GM19035 (cell line): ENCODE results near the gene RFTN1.

Experiments used
- ATAC-seq: cut with Tn5 transposase; IDR thresholded peaks from one replicate; pipeline ENCODE4 v1.9.1; 2021; ENCODE audit not compliant: unreplicated experiment

RFTN1 gene, protein sequence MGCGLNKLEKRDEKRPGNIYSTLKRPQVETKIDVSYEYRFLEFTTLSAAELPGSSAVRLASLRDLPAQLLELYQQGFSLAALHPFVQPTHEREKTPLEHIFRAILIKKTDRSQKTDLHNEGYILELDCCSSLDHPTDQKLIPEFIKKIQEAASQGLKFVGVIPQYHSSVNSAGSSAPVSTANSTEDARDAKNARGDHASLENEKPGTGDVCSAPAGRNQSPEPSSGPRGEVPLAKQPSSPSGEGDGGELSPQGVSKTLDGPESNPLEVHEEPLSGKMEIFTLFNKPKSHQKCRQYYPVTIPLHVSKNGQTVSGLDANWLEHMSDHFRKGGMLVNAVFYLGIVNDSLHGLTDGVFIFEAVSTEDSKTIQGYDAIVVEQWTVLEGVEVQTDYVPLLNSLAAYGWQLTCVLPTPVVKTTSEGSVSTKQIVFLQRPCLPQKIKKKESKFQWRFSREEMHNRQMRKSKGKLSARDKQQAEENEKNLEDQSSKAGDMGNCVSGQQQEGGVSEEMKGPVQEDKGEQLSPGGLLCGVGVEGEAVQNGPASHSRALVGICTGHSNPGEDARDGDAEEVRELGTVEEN

DNA sequence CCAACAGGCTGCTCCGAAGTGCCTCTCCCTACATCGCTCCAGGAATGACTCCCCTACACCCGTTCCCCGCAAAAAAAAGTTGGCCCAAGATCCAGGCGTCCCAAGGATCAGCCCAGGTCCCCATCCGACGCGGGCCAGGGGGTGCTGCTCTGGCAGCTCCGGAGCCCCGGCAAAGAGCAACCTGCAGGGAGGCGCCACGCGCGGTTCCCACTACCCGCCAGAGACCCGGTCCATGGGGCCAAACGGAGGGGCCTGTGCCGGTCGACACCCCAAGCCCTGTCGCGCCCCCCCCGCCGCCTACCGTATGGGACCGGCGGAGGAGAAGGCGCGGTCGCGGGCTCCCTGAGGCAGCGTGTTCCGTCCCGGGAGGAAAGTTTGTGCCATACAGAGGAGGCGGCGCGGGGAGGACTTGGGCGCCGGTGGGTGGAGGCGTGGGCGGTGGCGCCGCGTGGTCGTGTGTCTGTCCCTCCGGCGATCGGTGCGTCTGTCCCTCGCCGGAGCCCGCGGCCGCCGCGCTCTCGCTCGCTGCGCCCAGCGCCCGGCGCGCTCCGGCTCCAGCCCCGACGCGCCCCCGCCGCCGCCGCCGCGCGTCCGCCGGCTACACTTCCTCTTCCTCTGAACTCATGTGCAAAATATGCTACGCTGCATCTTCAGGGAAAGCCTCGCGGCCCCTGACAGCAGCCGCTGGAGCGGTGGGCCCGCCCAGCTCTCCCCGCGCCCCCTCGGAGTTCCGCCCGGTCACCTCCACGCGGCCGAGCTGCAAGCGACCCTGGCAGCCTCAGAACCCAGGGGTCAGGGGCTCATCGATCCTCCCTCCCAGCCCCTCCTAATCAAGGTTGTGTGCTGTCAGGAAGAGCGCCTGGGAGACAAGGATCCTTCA is at the start of gene RFTN1:
RFTN1 (minus strand) TSS at position 559 of the 880 bp plus-strand sequence. CDS start 19,830 bp downstream, outside the sequence.
- no peak for ATAC-seq

DNA sequence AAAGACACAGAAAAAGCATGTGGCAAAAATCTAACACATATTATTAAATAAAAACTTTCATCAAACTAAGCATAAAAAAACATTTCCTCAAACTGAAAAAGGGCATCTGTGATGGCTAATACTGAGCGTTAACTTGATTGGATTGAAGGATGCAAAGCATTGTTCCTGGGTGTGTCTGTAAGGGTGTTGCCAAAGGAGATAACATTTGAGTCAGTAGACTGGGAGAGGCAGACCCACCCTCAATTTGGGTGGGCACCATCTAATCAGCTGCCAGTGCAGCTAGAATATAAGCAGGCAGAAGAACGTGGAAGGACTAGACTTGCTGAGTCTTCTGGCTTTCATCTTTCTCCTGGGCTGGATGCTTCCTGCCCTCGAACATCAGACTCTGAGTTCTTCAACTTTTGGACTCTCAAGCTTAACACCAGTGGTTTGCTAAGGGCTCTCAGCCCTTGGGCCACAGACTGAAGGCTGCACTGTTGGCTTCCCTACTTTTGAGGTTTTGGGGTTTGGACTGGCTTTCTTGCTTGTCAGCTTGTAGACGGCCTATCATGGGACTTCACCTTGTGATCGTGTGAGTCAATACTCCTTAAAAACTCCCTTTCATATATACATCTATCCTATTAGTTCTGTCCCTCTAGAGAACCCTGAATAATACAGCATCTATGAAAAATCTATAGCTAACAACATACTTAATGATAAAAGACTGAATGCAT is 46.3 kb upstream of the RFTN1 start:
- no peak for ATAC-seq

DNA sequence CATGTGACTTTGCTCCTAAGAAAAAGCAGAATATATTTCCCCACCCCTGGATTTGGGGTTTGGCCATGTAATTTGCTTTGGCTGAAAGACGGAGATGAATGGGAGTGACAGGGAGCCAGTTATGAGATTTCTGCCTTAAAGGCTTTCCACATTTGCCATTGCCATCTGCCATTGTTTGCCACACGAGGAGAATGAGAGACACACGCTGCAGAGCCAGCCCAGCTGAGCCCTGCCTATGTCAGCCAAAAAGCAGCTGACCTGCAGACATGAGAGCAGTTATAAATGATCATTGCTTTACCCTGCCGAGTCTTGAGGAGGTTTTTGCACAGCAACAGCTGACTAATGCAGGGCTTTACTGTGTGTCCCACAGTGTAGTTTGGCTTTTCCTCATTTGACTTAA is 40.6 kb upstream of the RFTN1 start:
- no peak for ATAC-seq

DNA sequence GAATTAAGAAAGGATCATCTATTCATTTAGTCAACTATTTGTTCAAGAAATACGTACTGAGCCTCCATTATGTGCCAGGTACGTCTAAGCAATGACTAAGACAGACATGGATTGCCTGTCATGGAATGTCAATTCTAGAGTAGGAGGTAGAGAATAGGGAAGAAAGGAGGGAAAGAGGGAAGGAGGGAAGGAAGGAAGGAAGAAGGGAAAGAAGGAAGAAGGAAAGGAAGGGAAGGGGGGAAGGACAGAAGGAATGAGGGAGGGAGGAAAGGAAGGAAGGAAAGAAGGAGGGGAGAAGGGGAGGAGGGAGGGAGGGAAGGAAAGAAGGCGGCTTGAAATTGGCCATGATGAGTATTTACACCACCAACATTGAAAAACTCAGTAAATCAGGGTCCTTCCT is 39.3 kb upstream of the RFTN1 start:
- ATAC-seq: no peak

DNA sequence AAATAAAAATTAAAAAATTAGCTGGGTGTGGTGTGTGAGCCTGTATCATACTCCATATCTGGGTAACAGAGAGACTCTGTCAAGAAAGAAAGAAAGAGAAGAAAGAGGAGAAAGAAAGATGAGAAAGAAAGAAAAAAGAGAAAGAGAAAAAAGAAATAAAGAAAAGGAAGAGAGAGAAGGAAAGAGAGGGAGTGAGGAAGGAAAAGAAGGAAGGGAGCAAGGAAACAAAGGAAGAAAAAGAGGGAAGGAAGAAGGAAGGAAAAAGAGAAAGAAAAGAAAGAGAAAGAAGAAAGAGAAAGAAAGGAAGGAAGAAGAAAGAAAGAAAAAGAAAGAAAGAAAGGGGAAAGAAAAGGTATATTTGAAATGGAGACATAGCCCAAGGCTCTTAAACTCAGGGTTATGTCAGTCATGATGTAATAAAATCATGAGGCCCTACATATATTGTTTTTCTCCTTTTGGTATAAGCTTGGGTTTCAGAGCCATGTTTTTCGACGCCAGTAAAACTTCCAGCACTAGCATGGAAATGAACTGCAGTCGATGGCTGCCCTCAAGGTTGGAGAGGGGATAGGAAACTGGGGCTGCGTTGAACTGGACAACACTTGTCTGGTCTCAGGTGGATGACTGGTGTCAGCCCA is 38.0 kb upstream of the RFTN1 start:
- ATAC-seq: no peak

DNA sequence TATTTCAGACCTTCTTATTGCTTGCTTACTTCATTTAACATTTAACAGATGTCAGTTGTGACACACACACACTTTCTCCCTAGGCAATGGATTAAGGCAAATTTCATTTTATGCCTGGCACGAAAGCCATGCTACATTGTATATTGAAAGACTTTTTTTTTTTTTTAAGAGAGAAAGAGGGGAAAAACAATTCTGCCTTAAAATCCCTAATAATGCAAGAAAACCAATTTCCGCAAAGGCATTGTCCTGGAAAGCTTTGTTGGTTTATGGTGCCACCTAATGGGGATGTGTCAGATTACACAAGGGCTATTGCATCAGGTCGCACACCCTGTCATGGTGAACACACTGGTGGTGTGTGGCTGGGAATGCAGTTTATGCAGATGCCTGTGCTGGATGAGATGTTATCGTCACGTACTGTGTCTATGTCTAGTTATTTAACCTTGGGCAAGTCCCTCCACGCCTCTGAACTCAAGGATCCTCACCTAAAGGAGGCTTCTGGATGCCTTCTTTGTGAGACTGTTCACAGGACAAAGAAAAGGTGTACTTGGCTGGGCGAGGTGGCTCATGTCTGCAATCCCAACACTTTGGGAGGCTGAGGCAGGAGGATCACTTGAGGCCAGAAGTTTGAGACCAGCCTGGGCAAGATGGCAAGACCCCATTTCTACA is 37.3 kb upstream of the RFTN1 start:
- peak; percentile 86 for ATAC-seq

DNA sequence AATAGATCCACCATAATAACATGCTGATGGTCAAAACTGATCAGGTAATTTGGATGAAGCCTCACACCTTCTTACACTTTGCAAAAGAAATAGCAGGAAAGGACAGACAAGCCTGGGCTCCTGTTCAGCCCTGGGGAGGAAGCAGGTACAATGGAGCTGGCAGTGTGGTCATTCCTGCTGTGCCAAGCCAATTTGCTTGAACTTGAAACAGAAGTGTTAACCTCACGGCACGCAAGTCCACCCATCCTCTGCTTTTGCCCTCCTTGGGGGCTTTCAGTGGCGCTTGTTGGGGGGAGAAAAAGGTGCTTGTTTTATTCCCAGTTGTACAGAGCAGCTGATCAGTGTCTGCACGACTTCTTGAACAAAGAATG is 36.8 kb upstream of the RFTN1 start:
- peak; percentile 27 for ATAC-seq

DNA sequence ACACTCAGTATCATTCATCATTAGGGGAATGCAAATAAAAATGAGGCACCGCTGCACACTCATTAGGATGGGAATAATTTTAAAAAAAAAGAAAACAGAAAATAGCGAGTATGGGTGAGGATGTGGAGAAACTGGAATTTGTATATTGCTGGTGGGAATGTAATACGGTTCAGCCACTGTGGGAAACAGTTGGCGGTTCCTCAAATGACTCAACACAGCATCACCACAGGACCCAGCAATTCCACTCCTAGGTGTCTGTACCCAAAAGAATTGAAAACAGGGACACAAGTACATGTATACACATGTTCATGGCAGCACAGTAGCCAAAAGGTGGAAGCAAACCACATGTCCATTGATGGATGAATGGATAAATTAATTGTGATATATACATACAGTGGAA is 35.2 kb upstream of the RFTN1 start:
- ATAC-seq: no peak

DNA sequence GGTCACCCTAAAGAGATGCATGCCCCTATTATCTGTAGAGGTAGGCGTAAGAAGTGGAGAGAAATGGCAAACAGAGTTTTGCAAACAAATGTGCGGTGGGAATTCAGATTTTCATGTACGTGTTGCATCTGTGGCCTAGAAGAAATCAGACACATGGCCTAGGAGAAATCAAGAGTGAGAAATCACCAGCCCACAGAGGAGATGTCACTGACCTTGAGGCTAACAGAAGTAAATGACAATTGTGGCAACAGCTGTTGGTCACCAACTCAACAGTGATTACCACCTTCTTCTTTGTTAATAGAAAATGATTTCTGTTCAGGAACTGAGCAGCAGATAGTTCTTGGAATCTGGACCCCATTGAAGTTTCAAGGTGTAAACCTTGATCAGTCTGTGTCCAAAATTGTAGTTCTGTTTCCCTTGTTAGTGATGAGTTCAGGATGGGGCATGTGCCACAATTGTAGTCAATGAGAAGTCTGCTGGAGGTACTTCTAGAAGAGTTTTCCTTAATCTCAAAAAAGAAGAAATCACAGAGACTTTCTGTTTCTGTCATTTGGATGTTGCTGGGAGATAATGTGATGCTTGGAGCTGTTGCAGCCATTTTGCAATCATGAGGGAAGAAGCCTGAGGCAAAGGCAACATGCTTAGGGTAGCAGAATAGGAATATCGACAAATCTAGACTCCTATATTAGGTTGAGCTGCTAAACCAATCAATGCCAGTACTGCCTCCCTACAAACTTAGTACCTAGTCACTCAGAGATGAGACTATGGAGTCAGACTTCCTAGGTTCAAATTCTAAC is 34.3 kb upstream of the RFTN1 start:
- no peak for ATAC-seq

DNA sequence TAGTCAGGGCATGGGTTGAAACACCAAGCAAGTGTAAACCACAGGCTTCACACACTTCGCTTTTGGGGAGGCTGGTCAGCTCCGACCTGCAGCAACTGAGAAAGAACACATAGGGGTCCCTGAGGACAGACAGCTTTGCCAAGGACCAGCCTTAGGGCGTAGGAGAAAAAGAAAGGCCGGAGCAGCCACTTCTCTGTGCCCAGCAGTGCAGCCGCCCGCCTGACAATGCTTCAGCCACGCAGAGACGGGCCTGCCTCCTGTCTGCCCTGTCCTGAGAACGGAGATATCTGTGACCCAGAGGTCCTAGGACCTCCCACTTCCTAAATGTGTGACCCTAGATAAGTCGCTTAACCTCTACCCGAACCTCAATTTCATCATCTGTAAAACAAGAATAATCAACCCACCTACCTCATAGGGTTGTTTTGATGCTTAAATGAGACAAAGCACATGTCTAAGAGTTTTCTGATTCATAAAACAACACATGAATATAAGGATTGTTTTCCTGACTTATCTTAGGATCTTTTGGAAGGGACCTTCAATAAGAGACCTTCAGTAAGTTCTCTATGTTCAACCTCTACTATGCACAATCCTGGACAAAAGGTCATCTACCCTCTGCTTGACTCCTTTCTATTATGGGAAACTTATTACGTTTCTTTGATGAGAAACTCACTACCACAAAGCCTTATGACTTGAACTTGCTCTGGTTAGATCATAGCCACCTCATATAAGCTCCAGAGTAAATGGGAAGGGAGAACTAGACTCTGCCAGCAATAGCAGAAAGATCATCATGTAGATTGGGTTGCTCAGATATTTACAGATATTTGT is 32.9 kb upstream of the RFTN1 start:
- ATAC-seq: no peak

DNA sequence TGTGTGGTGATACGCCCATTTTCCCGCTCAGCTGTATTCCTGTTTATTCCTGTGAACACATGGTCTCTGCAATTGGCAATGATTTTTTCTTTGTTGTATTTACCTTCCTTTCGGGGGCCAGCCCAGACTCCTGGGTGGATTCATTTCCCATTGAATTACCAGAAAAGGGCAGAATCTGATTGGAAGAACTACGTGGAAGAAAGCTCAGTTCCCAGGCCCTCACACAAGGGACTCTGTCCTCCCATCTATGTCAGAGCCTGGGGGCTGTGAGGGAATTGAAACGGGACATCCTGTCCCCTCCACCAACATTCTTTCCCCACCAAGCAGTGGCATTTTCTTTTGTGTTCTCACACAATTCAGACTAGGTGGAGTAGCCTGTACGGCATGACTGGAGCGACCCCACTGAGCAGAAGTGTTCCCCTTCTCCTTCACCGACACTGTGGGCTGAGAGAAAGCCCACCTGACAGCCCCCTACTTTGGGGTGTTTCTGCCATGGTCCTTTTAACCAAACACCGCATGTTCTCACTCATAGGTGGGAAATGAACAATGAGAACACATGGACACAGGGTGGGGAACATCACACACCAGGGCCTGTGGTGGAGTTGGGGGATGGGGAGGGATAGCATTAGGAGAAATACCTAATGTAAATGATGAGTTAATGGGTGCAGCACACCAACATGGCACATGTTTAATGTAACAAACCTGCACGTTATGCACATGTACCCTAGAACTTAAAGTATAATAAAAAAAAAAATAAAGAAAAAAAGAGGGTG is 32.1 kb upstream of the RFTN1 start:
- ATAC-seq: no peak

DNA sequence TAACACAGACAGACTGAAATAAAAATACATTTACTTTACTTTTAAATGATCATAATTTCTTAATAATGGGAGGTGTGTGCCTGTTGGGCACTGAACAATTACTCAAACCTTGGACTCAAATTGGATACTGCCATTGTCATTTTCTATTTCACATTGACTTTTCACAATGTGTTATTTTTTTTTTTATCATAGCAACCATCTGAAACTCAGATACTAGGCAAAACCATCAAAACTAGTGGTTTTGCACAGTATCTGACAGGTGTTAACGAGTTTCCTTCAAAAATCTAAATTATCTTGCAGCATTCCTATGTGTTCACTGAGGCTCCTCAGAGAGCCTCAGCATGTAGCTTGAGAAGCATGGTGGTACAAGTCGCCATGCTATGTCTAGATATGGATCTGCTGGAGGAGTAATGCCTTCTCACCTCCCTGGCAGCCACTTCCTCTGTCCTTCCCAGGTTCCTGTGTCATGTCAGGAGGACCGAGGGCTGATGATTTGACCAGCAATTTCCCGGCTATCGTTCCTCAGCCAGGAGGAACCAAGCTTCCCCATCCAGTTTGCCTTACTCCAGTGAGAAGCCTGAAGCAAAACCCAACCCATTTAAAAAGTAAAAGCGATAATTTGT is 29.9 kb upstream of the RFTN1 start:
- no peak for ATAC-seq

DNA sequence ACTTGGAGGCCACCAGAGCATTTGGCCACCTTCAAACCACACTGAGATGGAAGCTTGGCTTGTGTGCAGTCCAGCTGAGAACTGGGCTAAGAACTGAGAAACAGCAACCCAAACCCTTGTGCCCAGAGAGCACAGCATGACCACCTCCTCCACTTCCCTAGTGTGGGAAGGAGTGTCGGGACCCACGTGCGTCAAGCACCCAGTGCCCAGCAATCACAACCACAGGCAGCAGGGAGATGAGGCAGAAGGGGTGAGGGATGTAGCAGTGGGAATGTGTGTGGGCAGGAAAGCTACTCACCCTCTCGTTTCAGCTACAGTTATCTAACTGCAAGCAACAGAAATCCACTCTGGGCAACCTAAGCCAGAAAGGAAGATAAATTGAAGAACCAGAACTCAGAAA is 25.0 kb upstream of the RFTN1 start:
- no peak for ATAC-seq

DNA sequence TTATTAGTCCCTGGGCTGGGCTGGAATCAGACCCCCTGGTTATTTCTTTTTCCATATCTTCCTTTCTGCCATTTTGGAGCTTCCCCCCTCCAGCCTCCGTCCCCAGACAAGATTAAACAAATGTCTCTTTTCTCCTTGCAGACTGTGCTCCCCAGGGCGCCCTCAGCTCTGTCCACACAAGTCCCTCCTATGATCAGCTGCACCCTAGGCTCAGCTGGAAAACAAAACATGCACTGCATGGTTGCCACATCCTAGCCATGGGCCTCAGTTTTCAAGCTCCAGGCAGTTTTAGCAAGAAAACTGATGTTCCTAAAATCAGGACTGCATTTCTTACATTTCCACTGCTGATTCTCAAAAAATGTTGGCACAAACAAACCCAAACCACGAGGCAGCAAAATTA is 23.5 kb upstream of the RFTN1 start:
- no peak for ATAC-seq

DNA sequence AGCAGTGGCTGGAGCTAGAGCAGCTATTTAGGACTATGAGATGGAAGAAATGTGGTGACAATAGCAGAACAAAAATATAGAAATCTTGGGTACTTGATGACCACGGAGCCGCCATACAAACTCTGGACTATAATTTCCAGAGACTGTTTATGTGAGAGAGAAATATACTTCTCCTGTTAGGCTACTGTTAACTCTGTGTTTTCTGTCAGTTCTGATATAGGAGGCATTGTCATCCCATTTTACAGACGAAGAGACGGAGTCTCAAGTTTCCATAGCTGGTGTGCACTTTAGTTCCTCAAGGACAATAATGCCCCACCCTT is 22.8 kb upstream of the RFTN1 start:
- no peak for ATAC-seq

DNA sequence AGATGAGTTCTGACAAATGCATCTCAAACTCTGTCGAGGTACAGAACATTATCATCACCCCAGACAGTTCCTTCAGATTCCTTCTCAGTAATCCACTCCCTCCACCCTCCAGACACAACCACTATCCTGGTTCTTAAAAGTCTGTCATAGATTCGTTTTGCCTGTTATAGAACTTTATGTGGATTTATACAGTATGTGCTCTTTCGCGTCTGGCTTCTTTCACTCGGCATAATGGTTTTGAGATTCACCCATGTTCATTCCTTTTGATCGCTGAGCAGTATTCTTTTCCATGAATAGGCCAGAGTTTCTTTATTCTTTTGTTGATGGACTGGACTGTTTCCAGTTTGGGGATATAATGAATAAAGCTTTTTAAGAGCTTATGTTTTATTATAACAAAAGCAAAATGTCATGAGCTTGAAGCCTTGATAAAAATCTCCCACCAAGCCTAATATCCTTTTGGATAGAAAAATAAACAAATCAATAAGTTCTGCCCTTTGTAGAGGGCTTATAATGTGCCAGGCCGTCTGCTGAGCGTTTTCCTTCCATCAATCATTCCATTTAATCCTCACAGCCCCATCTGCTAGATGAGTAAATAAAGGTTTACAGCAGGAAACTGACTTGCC is 21.3 kb upstream of the RFTN1 start:
- no peak for ATAC-seq

DNA sequence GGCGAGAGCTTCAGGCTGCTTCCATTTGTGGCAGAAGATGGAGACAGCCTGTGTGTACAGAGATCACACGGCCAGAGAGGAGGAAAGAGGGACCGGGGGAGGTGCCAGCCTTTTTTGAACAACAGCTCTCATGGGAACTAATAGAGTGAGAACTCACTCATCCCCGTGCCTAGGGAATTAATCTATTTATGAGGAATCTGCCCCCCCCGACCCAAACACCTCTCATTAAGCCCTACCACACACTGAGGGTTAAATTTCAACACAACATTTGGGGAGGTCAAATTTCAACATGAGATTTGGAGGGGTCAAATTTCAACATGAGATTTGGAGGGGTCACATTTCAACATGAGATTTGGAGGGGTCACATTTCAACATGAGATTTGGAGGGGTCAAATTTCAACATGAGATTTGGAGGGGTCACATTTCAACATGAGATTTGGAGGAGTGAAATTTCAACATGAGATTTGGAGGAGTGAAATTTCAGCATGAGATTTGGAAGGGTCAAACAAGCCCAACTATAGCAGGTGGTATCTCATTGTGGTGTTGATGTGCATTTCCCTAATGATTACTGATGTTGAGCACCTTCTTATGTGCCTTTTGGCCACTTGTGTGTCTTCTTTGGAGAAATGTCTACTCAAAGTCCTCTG is 20.6 kb upstream of the RFTN1 start:
- no peak for ATAC-seq
